ENCODE results near the gene BMX.

Gene BMX

DNA sequence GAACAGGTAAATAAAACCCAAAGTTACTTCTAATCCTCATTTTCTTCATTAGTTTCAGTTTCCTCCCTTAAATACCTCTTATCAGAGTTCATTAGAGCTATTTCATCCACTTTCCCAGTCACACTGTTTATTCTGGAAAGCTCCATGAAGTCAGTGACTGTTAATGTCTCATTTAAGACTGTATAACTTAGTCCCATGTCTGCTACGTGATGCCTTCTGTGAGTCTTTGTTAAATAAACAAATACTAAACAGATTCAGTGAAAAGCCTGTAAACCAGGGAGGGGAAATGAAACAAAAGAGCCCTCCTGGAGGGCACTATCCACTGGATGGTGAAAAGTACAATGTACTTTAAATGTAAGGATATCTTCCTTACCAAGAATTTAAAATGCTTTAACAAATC is 75.4 kb downstream of the BMX start:
- DNase-seq (ENCODE audit: insufficient read length) (no peak), FAIRE-seq (no peak)
- TF ChIP-seq POLR2A (IDR thresholded peaks at IDR 0.05; ENCODE audit: low read depth, low read length): no peak
- TF ChIP-seq POLR2AphosphoS5 (IDR thresholded peaks at IDR 0.05; ENCODE audit: low read depth, low read length): no peak
- no peak for TF ChIP-seq TAF1 (IDR thresholded peaks at IDR 0.05; ENCODE audit: borderline replicate concordance, low read depth, low read length)

GRCh38 chrX:15579778-15580747 is 79.5 kb downstream of the BMX start:
- no peak for TF ChIP-seq POLR2A (IDR thresholded peaks at IDR 0.05; ENCODE audit: low read depth, low read length)
- no peak for TF ChIP-seq TAF1 (IDR thresholded peaks at IDR 0.05; ENCODE audit: borderline replicate concordance, low read depth, low read length)
- no peak for TF ChIP-seq POLR2AphosphoS5 (IDR thresholded peaks at IDR 0.05; ENCODE audit: low read depth, low read length)
- DNase-seq (ENCODE audit: insufficient read length) (no peak), FAIRE-seq (no peak)

DNA sequence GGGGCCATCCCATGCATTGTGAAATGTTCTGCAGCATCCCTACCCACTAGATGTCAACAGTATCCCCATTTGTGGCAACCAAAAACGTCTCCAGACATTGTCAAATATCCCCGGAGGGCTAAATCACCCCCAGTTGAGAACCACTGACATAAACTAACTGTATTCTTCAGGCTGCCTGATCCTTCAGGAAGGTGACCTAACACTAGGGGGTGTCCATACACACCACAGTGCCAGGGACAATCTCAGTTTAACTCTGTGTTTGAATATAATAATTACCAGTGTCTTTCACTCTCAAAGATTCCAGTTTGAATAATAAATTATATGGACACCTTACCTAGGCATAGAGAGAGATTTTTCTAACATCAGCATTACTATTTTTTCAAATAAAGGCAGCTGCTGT is 93.8 kb downstream of the BMX start:
- TF ChIP-seq TAF1 (IDR thresholded peaks at IDR 0.05; ENCODE audit: borderline replicate concordance, low read depth, low read length) (no peak), POLR2AphosphoS5 (IDR thresholded peaks at IDR 0.05; ENCODE audit: low read depth, low read length) (no peak), POLR2A (IDR thresholded peaks at IDR 0.05; ENCODE audit: low read depth, low read length) (no peak)
- DNase-seq (ENCODE audit: insufficient read length) (no peak), FAIRE-seq (no peak)

- FAIRE-seq (no peak), DNase-seq (ENCODE audit: insufficient read length) (no peak)
- TF ChIP-seq POLR2AphosphoS5 (IDR thresholded peaks at IDR 0.05; ENCODE audit: low read depth, low read length) (no peak), TAF1 (IDR thresholded peaks at IDR 0.05; ENCODE audit: borderline replicate concordance, low read depth, low read length) (no peak), POLR2A (IDR thresholded peaks at IDR 0.05; ENCODE audit: low read depth, low read length) (no peak)
These were observed 97.4 kb downstream of the BMX start for GRCh38 chrX:15598026-15598425.

- no peak for FAIRE-seq
- no peak for TF ChIP-seq TAF1 (IDR thresholded peaks at IDR 0.05; ENCODE audit: borderline replicate concordance, low read depth, low read length)
- TF ChIP-seq POLR2A (IDR thresholded peaks at IDR 0.05; ENCODE audit: low read depth, low read length): no peak
- no peak for TF ChIP-seq POLR2AphosphoS5 (IDR thresholded peaks at IDR 0.05; ENCODE audit: low read depth, low read length)
These were observed 98.9 kb downstream of the BMX start for GRCh38 chrX:15599461-15599860.

DNA sequence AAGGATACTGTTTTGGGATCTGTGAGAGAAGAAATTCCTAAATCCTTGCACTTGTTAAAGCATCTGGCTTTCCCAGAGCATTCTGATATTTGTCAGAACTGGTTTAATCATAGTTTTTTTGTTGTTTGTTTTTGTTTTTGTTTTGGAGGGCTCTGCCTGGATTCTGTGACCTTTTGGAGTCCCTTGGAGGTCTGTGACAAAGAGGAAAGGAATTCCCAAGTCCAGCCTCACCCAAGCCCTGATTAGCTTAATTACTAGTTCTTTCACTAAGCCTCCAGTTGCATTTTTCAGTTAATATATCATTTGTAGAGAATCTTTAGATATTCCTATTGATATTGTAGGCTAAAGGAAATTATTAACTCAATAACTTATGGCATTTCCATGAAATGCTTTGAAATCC is 99.4 kb downstream of the BMX start:
- FAIRE-seq: no peak

More at GRCh38 chrX:15599461-15599860, 98.9 kb downstream of the BMX start:
- DNase-seq (ENCODE audit: insufficient read length): no peak

DNA sequence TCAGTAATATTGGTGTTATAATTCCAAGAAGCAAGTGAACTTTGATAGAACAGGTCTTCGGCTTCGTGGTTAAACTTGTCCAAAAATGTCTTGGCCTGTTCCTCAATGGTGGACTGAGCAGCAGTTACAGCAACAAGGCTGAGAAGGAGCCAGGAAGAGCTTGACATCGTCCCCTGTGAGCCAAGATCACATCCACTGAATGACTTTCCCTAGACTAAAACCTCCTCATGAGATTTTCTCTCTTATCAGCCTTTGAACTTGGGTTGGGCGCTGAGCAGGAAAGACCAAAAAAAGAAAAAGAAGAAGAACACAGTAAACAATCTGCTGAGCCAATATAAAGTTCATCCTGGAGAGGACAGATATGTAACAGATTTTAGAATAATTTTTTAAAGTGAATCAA is 100.1 kb downstream of the BMX start, which contains the start of gene ACE2:
ACE2 (minus strand) TSS at position 216 of the 400 bp plus-strand sequence; CDS start at position 167, 49 bp downstream.
- TF ChIP-seq TAF1 (IDR thresholded peaks at IDR 0.05; ENCODE audit: borderline replicate concordance, low read depth, low read length) (no peak), POLR2A (IDR thresholded peaks at IDR 0.05; ENCODE audit: low read depth, low read length) (no peak), POLR2AphosphoS5 (IDR thresholded peaks at IDR 0.05; ENCODE audit: low read depth, low read length) (no peak)
- FAIRE-seq: no peak
- no peak for DNase-seq (ENCODE audit: insufficient read length)

More for the DNA sequence above, 99.4 kb downstream of the BMX start:
- no peak for DNase-seq (ENCODE audit: insufficient read length)
- TF ChIP-seq TAF1 (IDR thresholded peaks at IDR 0.05; ENCODE audit: borderline replicate concordance, low read depth, low read length) (no peak), POLR2AphosphoS5 (IDR thresholded peaks at IDR 0.05; ENCODE audit: low read depth, low read length) (no peak), POLR2A (IDR thresholded peaks at IDR 0.05; ENCODE audit: low read depth, low read length) (no peak)

- no peak for DNase-seq (ENCODE audit: insufficient read length)
- TF ChIP-seq TAF1 (IDR thresholded peaks at IDR 0.05; ENCODE audit: borderline replicate concordance, low read depth, low read length) (no peak), POLR2A (IDR thresholded peaks at IDR 0.05; ENCODE audit: low read depth, low read length) (no peak), POLR2AphosphoS5 (IDR thresholded peaks at IDR 0.05; ENCODE audit: low read depth, low read length) (no peak)
- no peak for FAIRE-seq
These were observed 101.3 kb downstream of the BMX start for GRCh38 chrX:15601932-15602331.

- DNase-seq (ENCODE audit: insufficient read length): no peak
- TF ChIP-seq POLR2AphosphoS5 (IDR thresholded peaks at IDR 0.05; ENCODE audit: low read depth, low read length) (no peak), POLR2A (IDR thresholded peaks at IDR 0.05; ENCODE audit: low read depth, low read length) (no peak), TAF1 (IDR thresholded peaks at IDR 0.05; ENCODE audit: borderline replicate concordance, low read depth, low read length) (no peak)
- no peak for FAIRE-seq
These were observed 102.2 kb downstream of the BMX start for GRCh38 chrX:15602761-15603160.

GRCh38 chrX:15605226-15605625 is 104.6 kb downstream of the BMX start:
- FAIRE-seq: no peak
- TF ChIP-seq POLR2AphosphoS5 (IDR thresholded peaks at IDR 0.05; ENCODE audit: low read depth, low read length) (no peak), POLR2A (IDR thresholded peaks at IDR 0.05; ENCODE audit: low read depth, low read length) (no peak), TAF1 (IDR thresholded peaks at IDR 0.05; ENCODE audit: borderline replicate concordance, low read depth, low read length) (no peak)
- no peak for DNase-seq (ENCODE audit: insufficient read length)
